Measurements from ENCODE around the gene KCNQ1. TPM values are rescaled to one million over a fixed set of nuclear protein-coding genes. Genes with fewer than 3 reads are reported as not detected.

The KCNQ1 gene
- total RNA-seq, 1 donor from 2014 or later = 0.16 TPM

DNA sequence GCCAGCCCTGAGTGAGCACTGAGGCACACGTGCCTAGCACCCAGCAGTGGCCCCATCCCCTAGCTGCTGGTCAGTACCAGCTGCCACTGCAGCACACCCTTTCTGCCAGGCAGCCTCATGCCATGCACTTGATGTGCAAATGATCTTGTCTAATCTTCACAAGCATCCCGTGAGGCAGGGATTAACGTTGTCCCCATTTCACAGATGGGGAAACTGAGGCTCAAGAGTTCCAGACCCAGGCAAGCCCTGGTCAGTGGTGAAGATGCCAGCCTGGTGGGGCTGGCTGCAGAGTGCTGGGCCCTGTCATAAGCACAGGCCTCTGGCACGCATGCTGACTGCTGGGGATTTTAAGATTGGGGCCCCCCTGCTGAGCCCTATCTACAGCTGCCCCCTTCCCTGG lies 449.1 kb downstream of the KCNQ1 start:
- TF ChIP-seq, protein P1, sequence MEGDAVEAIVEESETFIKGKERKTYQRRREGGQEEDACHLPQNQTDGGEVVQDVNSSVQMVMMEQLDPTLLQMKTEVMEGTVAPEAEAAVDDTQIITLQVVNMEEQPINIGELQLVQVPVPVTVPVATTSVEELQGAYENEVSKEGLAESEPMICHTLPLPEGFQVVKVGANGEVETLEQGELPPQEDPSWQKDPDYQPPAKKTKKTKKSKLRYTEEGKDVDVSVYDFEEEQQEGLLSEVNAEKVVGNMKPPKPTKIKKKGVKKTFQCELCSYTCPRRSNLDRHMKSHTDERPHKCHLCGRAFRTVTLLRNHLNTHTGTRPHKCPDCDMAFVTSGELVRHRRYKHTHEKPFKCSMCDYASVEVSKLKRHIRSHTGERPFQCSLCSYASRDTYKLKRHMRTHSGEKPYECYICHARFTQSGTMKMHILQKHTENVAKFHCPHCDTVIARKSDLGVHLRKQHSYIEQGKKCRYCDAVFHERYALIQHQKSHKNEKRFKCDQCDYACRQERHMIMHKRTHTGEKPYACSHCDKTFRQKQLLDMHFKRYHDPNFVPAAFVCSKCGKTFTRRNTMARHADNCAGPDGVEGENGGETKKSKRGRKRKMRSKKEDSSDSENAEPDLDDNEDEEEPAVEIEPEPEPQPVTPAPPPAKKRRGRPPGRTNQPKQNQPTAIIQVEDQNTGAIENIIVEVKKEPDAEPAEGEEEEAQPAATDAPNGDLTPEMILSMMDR (IDR thresholded peaks at IDR 0.05) = no peak
- H3K9me3 Mint-ChIP-seq (ENCODE audit: unreplicated experiment) = no peaks in the 10 kb centered on the region
- H3K36me3 Mint-ChIP-seq (ENCODE audit: unreplicated experiment) = no peaks in the 10 kb centered on the region
- DNase-seq (ENCODE audit: extremely low spot score, unreplicated experiment) = no peak
- H3K4me1 Mint-ChIP-seq (ENCODE audit: unreplicated experiment) = peaks cover 26% of the 10 kb centered on the region
- no peak overlapping the region for H3K27ac Mint-ChIP-seq (ENCODE audit: unreplicated experiment)
- H3K27me3 Mint-ChIP-seq (ENCODE audit: unreplicated experiment) = no peaks in the 10 kb centered on the region
- H3K4me3 Mint-ChIP-seq (ENCODE audit: unreplicated experiment) = no peak overlapping the region

DNA sequence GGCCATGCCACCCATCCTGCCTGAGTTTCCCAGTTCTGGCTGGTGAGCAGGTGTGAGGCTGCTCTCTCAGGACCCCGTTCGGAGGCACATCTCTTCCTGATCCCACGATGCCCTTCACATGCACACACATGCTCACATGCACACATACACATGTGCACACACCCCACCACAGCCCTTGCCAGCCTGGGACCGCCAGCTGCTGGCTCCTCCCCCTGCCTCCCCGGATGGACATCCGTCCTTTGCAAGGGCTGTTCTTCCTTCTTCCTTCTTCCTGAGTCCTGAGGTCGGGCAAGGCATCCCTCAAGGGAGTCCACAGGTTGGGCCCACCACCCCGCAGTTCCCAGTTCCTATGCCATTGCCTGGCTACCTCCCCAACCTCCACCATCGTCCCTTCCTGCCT lies 451.2 kb downstream of the KCNQ1 start:
- Mint-ChIP-seq H3K9me3 (ENCODE audit: unreplicated experiment) (no peaks in the 10 kb centered on the region), H3K4me3 (ENCODE audit: unreplicated experiment) (no peak overlapping the region), H3K27me3 (ENCODE audit: unreplicated experiment) (no peaks in the 10 kb centered on the region), H3K36me3 (ENCODE audit: unreplicated experiment) (no peaks in the 10 kb centered on the region), H3K27ac (ENCODE audit: unreplicated experiment) (no peak overlapping the region), H3K4me1 (ENCODE audit: unreplicated experiment) (peaks cover 43% of the 10 kb centered on the region)
- DNase-seq (ENCODE audit: extremely low spot score, unreplicated experiment) = no peak
- TF ChIP-seq, protein P1 (IDR thresholded peaks at IDR 0.05) = no peak

DNA sequence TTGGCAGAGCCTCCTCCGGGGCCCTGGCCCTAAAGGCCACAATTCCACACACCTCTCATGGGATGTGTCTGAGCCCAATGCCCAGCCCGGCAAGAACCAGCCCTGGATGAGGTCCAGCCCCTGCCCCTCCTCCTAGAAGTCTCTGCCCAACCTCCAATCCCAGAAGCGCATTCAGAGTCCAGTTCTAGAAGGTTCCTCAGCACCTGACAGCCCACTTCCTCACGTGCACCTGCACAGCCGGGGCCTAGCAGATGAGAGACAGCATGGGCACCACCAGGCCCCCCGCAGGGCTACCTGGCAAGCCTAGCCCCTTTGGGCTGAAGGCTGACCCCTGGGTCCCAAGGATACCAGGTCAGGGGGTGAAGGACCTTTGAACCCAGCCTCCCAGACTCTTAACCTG lies 452.2 kb downstream of the KCNQ1 start:
- Mint-ChIP-seq H3K27me3 (ENCODE audit: unreplicated experiment) (no peaks in the 10 kb centered on the region), H3K9me3 (ENCODE audit: unreplicated experiment) (no peaks in the 10 kb centered on the region), H3K4me1 (ENCODE audit: unreplicated experiment) (peaks cover 47% of the 10 kb centered on the region), H3K27ac (ENCODE audit: unreplicated experiment) (no peak overlapping the region), H3K4me3 (ENCODE audit: unreplicated experiment) (no peak overlapping the region), H3K36me3 (ENCODE audit: unreplicated experiment) (no peaks in the 10 kb centered on the region)
- TF ChIP-seq, protein P1 (IDR thresholded peaks at IDR 0.05) = no peak
- DNase-seq (ENCODE audit: extremely low spot score, unreplicated experiment) = no peak

DNA sequence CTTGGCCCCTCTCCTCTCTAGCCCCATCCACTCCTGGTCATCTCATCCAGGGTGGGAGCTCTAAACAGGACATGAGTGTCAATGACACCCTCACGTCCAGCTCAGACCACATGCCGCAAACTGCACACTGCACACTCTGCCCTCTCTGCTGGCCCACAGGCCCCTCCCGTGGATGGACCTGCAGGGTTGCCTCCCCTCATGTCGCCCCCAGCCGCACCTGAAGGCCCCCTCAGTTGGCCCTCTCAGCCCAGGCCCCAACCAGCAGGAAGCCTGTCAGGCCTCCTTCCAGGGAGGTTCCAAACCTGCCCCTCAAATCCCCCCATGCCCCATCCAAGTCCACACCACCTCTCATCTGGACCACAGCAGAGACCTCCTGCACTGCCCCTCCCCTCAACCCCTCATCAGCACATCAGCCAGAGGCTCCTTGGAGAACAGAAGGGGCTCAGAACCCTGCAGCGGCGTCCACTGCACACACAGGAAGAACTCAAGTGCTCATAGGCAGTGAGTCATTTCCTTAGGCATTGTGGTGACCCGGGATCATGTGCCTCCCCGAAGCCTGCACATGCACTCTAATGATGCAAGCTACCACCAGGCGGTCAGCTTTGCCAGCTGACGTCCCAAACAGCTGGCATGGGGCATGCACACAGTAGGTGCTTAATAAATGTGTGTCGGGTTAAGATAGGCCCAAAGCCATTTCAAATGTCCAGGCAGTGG lies 453.7 kb downstream of the KCNQ1 start:
- Mint-ChIP-seq H3K9me3 (ENCODE audit: unreplicated experiment) (no peaks in the 10 kb centered on the region), H3K4me3 (ENCODE audit: unreplicated experiment) (peak overlapping the region; percentile 19), H3K27ac (ENCODE audit: unreplicated experiment) (peak overlapping the region; percentile 88), H3K27me3 (ENCODE audit: unreplicated experiment) (no peaks in the 10 kb centered on the region), H3K4me1 (ENCODE audit: unreplicated experiment) (peaks cover 46% of the 10 kb centered on the region), H3K36me3 (ENCODE audit: unreplicated experiment) (no peaks in the 10 kb centered on the region)
- no peak for DNase-seq (ENCODE audit: extremely low spot score, unreplicated experiment)
- TF ChIP-seq, protein P1 (IDR thresholded peaks at IDR 0.05) = no peak

Other genes with a start within 250 kb of the KCNQ1 start
- not detected in 2 replicates for gene ASCL2, start 174.4 kb upstream of the KCNQ1 start, total RNA-seq
- 0.16 TPM in 1 of 2 replicates, not detected in the other for gene C11orf21, start 143.1 kb upstream of the KCNQ1 start, total RNA-seq
- 0.76 and 1.2 TPM in 2 replicates for gene TSPAN32, start 143.0 kb upstream of the KCNQ1 start, total RNA-seq
- gene CD81, start 67.7 kb upstream of the KCNQ1 start, total RNA-seq = 652 and 682 TPM in 2 replicates
- gene TSSC4, start 44.3 kb upstream of the KCNQ1 start, total RNA-seq = 50.6 and 54.5 TPM in 2 replicates
- not detected in 2 replicates for gene TRPM5, start 494 bp upstream of the KCNQ1 start, total RNA-seq

All from osteocyte (in vitro differentiated cells).